Fibroblast of lung (primary cell): ENCODE results near the gene CCDC127. TPM values are rescaled to one million over a fixed set of nuclear protein-coding genes. Genes with fewer than 3 reads are reported as not detected.

ENCODE experiments used
- DNase-seq, 2 donors: peaks; one replicate each; pipeline versions ENCODE4 v3.0.0 to v3.0.0-alpha.2; 2010; ENCODE audit warnings: low read depth in 2 of 2
- H2AFZ ChIP-seq: 2 replicates; pipeline ENCODE4 v1.5.1; 2012; ENCODE audit warnings: low read length, control low read depth, inconsistent platforms
- H3K27ac ChIP-seq: 2 replicates; pipeline ENCODE4 v1.5.1; 2011; ENCODE audit warnings: low read length, control low read depth; ENCODE audit not compliant: insufficient read depth
- H3K27me3 ChIP-seq: 2 replicates; pipeline ENCODE4 v1.5.1; 2011; ENCODE audit warnings: mild to moderate bottlenecking, low read length; ENCODE audit not compliant: control insufficient read depth, insufficient read depth
- H3K36me3 ChIP-seq: 2 replicates; pipeline ENCODE4 v1.5.1; 2011; ENCODE audit warnings: low read length; ENCODE audit not compliant: control insufficient read depth, insufficient read depth
- H3K4me1 ChIP-seq: 2 replicates; pipeline ENCODE4 v1.5.1; 2011; ENCODE audit warnings: low read length; ENCODE audit not compliant: control insufficient read depth, insufficient read depth; ENCODE audit errors: extremely low read depth
- H3K4me2 ChIP-seq: 2 replicates; pipeline ENCODE4 v1.5.1; 2011; ENCODE audit warnings: low read length, control low read depth; ENCODE audit not compliant: insufficient read depth; ENCODE audit errors: extremely low read depth
- H3K4me3 ChIP-seq, 4 experiments: fragments of 200-600 bp in 1 of 4; sonication (generic) in 1 of 4; replicated peaks in 1 of 4; 2 replicates each; pipeline ENCODE4 v1.5.1; 2011 to 2016; ENCODE audit warnings: low read length in 4 of 4, low read depth in 3 of 4, mild to moderate bottlenecking in 3 of 4, control low read depth in 2 of 4, inconsistent platforms in 1 of 4, mixed read lengths in 1 of 4; ENCODE audit not compliant: insufficient read depth in 1 of 4; ENCODE audit errors: control extremely low read depth in 1 of 4
- H3K79me2 ChIP-seq: 2 replicates; pipeline ENCODE4 v1.5.1; 2012; ENCODE audit warnings: mild to moderate bottlenecking, low read length, inconsistent platforms; ENCODE audit not compliant: control insufficient read depth, insufficient read depth
- H3K9ac ChIP-seq: 2 replicates; pipeline ENCODE4 v1.5.1; 2011; ENCODE audit warnings: mild to moderate bottlenecking, low read length, control low read depth; ENCODE audit not compliant: insufficient read depth
- H3K9me3 ChIP-seq: 2 replicates; pipeline ENCODE4 v1.5.1; 2012; ENCODE audit warnings: low read depth, low read length; ENCODE audit not compliant: control insufficient read depth, insufficient read depth
- H4K20me1 ChIP-seq: 2 replicates; pipeline ENCODE4 v1.5.1; 2011; ENCODE audit warnings: low read length; ENCODE audit not compliant: control insufficient read depth, insufficient read depth; ENCODE audit errors: extremely low read depth
- CTCF ChIP-seq, 2 donors: IDR thresholded peaks in 1 of 2; conservative IDR thresholded peaks in 1 of 2; 1 replicate in 1 of 2; 2 replicates in 1 of 2; pipeline ENCODE4 v1.5.1; 2011 to 2012; ENCODE audit warnings: low read length in 2 of 2, control low read depth in 1 of 2, inconsistent platforms in 1 of 2, low read depth in 1 of 2, mild to moderate bottlenecking in 1 of 2
- EZH2 ChIP-seq: IDR thresholded peaks from 2 replicates; pipeline ENCODE4 v1.5.1; 2012; ENCODE audit warnings: low read length, control low read depth, mild to moderate bottlenecking; ENCODE audit errors: missing control alignments
- polyA plus RNA-seq, 2 donors: library from polyadenylated mRNA; depleted of rRNA in 1 of 2; stranded (reverse) in 1 of 2; unstranded in 1 of 2; fragments of >200 nt; gene quantifications; 2 replicates each; pipeline ENCODE4 v1.2.1, GENCODE V29; 2011 to 2012; ENCODE audit warnings: missing spikeins in 1 of 2
- total RNA-seq: library from RNA; depleted of rRNA; stranded (reverse); fragments of >200 nt; gene quantifications from 2 replicates; pipeline ENCODE4 v1.2.1, GENCODE V29; 2014

Gene CCDC127
- total and polyA plus RNA-seq, 2 donors (not counting 1 experiment from before 2014, with no cell fraction given), result 4.8 to 5.6 TPM

GRCh38 chr5:204462-204861 is 13.5 kb downstream of the CCDC127 start:
- no peak overlapping the region for H3K4me3 ChIP-seq
- TF ChIP-seq EZH2, result no peak
- TF ChIP-seq CTCF (conservative IDR thresholded peaks at IDR 0.05 in 1 of 2, IDR thresholded peaks at IDR 0.05 in 1 of 2; ENCODE audit: low read depth in 1 of 2, low read length in 2 of 2), result no peak
- H2AFZ ChIP-seq, result no peak overlapping the region
- no peaks in the 10 kb centered on the region for H4K20me1 ChIP-seq
- H3K36me3 ChIP-seq, result peaks cover 7% of the 10 kb centered on the region
- H3K4me2 ChIP-seq, result no peak overlapping the region
- H3K9me3 ChIP-seq, result no peaks in the 10 kb centered on the region
- peaks cover 15% of the 10 kb centered on the region for H3K79me2 ChIP-seq
- H3K27me3 ChIP-seq, result no peaks in the 10 kb centered on the region
- no peak overlapping the region for H3K27ac ChIP-seq
- H3K9ac ChIP-seq, result no peak overlapping the region
- no peaks in the 10 kb centered on the region for H3K4me1 ChIP-seq
- DNase-seq, result no peak

- H3K4me3 ChIP-seq, result no peak overlapping the region
- no peaks in the 10 kb centered on the region for H4K20me1 ChIP-seq
- no peak for DNase-seq
- H2AFZ ChIP-seq, result no peak overlapping the region
- H3K9me3 ChIP-seq, result no peaks in the 10 kb centered on the region
- TF ChIP-seq CTCF (conservative IDR thresholded peaks at IDR 0.05 in 1 of 2, IDR thresholded peaks at IDR 0.05 in 1 of 2; ENCODE audit: low read depth in 1 of 2, low read length in 2 of 2) (no peak), EZH2 (no peak)
- no peak overlapping the region for H3K9ac ChIP-seq
- H3K27ac ChIP-seq, result no peak overlapping the region
- H3K4me2 ChIP-seq, result no peak overlapping the region
- H3K36me3 ChIP-seq, result peaks cover 7% of the 10 kb centered on the region
- peaks cover 15% of the 10 kb centered on the region for H3K79me2 ChIP-seq
- H3K27me3 ChIP-seq, result no peaks in the 10 kb centered on the region
- no peaks in the 10 kb centered on the region for H3K4me1 ChIP-seq
Measured at GRCh38 chr5:204001-204400, 14.0 kb downstream of the CCDC127 start.

- Histone ChIP-seq H3K9ac (no peak overlapping the region), H3K27me3 (no peaks in the 10 kb centered on the region), H3K36me3 (peaks cover 7% of the 10 kb centered on the region), H2AFZ (no peak overlapping the region), H3K9me3 (no peaks in the 10 kb centered on the region), H3K4me1 (no peaks in the 10 kb centered on the region), H3K4me3 (no peak overlapping the region), H3K27ac (no peak overlapping the region), H3K4me2 (no peak overlapping the region), H3K79me2 (peaks cover 11% of the 10 kb centered on the region), H4K20me1 (no peaks in the 10 kb centered on the region)
- TF ChIP-seq CTCF (conservative IDR thresholded peaks at IDR 0.05 in 1 of 2, IDR thresholded peaks at IDR 0.05 in 1 of 2; ENCODE audit: low read depth in 1 of 2, low read length in 2 of 2) (no peak), EZH2 (no peak)
- DNase-seq, result no peak
Measured at GRCh38 chr5:203246-203930, 14.6 kb downstream of the CCDC127 start.
